ENCODE data around the gene MIEN1. TPM values are rescaled to one million over a fixed set of nuclear protein-coding genes. Genes with fewer than 3 reads are reported as not detected.

MIEN1 gene
- polyA plus RNA-seq, 3 donors = 61.7 to 141 (median 124) TPM

DNA sequence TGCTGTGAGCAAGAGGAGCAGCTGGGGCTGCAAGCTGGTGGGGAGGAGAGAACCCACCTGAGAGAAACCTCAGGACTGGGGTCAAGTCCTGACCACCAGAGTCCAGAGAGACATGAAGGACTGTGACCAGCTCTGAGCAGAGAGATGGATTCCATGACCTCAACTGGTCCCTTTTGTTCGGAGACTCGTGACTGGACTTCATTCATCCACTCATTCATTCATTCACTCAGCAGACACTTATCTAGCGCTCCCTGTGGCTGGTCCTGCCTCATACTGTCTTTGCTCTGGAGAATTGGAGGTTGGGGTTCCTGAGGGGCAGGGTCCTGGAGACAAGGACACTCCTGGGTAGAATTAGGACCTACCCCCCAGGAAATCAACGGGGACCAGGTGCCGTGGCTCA is 26.4 kb downstream of the MIEN1 start:
- H3K9ac ChIP-seq (ENCODE audit: insufficient read depth, low read length, poor library complexity, severe bottlenecking) = no peak overlapping the region
- DNase-seq = no peak
- H3K4me1 ChIP-seq (ENCODE audit: control insufficient read depth in 1 of 2, insufficient read depth in 2 of 2, low read length in 2 of 2) = no peaks in the 10 kb centered on the region
- Mint-ChIP-seq H3K9me3 (peaks cover 0 to 12% (median 5%) of the 10 kb centered on the region in 7 donors), H3K27me3 (ENCODE audit: low read depth in 3 of 3) (peaks cover 30 to 45% (median 36%) of the 10 kb centered on the region in 3 donors), H3K36me3 (peaks cover 3 to 7% of the 10 kb centered on the region in 2 donors), H3K4me3 (no peak overlapping the region), H3K4me1 (peaks cover 4% of the 10 kb centered on the region), H3K27ac (no peak overlapping the region)
- peaks cover 28 to 39% of the 10 kb centered on the region in 2 donors for H3K27me3 ChIP-seq (ENCODE audit: control insufficient read depth in 2 of 2, insufficient read depth in 2 of 2, low read length in 2 of 2)
- TF ChIP-seq, protein P1, sequence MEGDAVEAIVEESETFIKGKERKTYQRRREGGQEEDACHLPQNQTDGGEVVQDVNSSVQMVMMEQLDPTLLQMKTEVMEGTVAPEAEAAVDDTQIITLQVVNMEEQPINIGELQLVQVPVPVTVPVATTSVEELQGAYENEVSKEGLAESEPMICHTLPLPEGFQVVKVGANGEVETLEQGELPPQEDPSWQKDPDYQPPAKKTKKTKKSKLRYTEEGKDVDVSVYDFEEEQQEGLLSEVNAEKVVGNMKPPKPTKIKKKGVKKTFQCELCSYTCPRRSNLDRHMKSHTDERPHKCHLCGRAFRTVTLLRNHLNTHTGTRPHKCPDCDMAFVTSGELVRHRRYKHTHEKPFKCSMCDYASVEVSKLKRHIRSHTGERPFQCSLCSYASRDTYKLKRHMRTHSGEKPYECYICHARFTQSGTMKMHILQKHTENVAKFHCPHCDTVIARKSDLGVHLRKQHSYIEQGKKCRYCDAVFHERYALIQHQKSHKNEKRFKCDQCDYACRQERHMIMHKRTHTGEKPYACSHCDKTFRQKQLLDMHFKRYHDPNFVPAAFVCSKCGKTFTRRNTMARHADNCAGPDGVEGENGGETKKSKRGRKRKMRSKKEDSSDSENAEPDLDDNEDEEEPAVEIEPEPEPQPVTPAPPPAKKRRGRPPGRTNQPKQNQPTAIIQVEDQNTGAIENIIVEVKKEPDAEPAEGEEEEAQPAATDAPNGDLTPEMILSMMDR (IDR thresholded peaks at IDR 0.05) = no peak
- H3K4me2 ChIP-seq (replicated peaks; ENCODE audit: extremely low read depth, low read length, poor library complexity, severe bottlenecking) = no peak overlapping the region
- peaks cover 0 to 19% of the 10 kb centered on the region in 2 donors for H3K9me3 ChIP-seq (replicated peaks in 1 of 2; ENCODE audit: control insufficient read depth in 1 of 2, insufficient read depth in 1 of 2, low read length in 2 of 2)
- H4K20me1 ChIP-seq (ENCODE audit: insufficient read depth, low read length) = no peaks in the 10 kb centered on the region
- H3K27ac ChIP-seq (ENCODE audit: low read depth in 1 of 2, low read length in 2 of 2) = no peak overlapping the region
- no peak overlapping the region for H3K4me3 ChIP-seq (replicated peaks in 1 of 3; ENCODE audit: low read depth in 2 of 3, low read length in 3 of 3)
- no peaks in the 10 kb centered on the region for H3K79me2 ChIP-seq (ENCODE audit: insufficient read depth, low read length)
- no peaks in the 10 kb centered on the region for H3K36me3 ChIP-seq (replicated peaks in 1 of 2; ENCODE audit: control insufficient read depth in 1 of 2, insufficient read depth in 2 of 2, low read length in 2 of 2)
- intact Hi-C loops (cut with micrococcal nuclease) = no loop called here
- no peak overlapping the region for H2AFZ ChIP-seq (ENCODE audit: insufficient read depth, low read depth, low read length, poor library complexity, severe bottlenecking)
- 80% methylated on average over 2 of the region's 5 CpGs for WGBS (ENCODE audit: insufficient coverage)

DNA sequence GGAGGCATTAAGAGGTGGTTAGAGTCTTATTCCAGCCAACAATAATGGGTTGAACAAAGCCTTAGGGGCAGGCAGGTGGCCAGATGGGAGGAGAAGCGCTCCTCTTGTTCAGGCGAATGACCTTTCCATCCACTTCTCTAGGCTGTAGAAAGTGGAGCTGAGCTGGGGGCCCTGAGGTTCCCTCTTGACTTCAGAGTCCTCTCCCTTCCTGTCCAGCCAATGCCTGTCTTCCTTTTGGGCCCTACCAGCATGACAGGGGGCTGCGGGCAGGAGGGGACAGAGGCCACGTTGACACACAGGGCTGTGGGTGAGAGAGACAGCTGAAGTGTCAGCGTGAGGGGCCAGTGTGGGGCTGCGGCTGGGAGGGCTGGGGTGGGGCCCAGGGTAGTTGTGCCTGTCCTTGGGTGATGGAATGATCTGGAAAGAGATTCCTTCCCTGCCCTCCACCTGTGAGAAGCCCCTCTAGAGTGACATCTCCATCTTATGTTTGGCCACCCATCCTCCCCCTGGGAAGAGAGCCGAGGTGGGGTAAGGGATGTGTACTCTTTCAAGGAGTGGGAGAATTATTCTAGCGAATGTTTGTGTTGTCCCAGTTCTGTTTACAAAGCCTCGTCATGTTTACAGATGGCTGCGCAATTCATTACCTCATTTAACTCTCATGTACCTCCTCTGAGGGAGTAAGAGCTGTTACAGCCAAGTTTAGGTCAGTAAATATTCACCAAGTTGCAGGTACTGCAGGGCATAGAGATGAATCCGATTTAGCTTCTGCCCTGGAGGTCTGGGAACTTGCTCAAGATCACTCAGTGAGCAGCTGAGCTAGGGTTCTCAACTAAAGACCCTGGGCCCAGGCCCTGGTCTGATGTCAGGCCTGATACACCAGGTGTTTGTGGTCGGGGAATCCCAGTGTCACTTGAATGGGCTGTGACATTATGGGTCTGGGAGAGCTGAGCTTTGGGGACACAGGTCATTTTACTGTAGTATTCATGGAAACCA is 27.1 kb downstream of the MIEN1 start:
- Mint-ChIP-seq H3K4me1 (peaks cover 4% of the 10 kb centered on the region), H3K27me3 (ENCODE audit: low read depth in 3 of 3) (peaks cover 38 to 52% (median 43%) of the 10 kb centered on the region in 3 donors), H3K9me3 (peaks cover 0 to 12% (median 5%) of the 10 kb centered on the region in 7 donors), H3K4me3 (no peak overlapping the region), H3K27ac (no peak overlapping the region), H3K36me3 (peaks cover 3 to 7% of the 10 kb centered on the region in 2 donors)
- no peaks in the 10 kb centered on the region for H3K4me1 ChIP-seq (ENCODE audit: control insufficient read depth in 1 of 2, insufficient read depth in 2 of 2, low read length in 2 of 2)
- no peak for DNase-seq
- H3K4me3 ChIP-seq (replicated peaks in 1 of 3; ENCODE audit: low read depth in 2 of 3, low read length in 3 of 3) = no peak overlapping the region
- TF ChIP-seq, protein P1 (IDR thresholded peaks at IDR 0.05) = no peak
- intact Hi-C loops (cut with micrococcal nuclease) = no loop called here
- no peak overlapping the region for H3K4me2 ChIP-seq (replicated peaks; ENCODE audit: extremely low read depth, low read length, poor library complexity, severe bottlenecking)
- H4K20me1 ChIP-seq (ENCODE audit: insufficient read depth, low read length) = no peaks in the 10 kb centered on the region
- H2AFZ ChIP-seq (ENCODE audit: insufficient read depth, low read depth, low read length, poor library complexity, severe bottlenecking) = no peak overlapping the region
- H3K79me2 ChIP-seq (ENCODE audit: insufficient read depth, low read length) = no peaks in the 10 kb centered on the region
- H3K36me3 ChIP-seq (replicated peaks in 1 of 2; ENCODE audit: control insufficient read depth in 1 of 2, insufficient read depth in 2 of 2, low read length in 2 of 2) = no peaks in the 10 kb centered on the region
- no peak overlapping the region for H3K27ac ChIP-seq (ENCODE audit: low read depth in 1 of 2, low read length in 2 of 2)
- 78% methylated on average over 2 of the region's 12 CpGs for WGBS (ENCODE audit: insufficient coverage)
- peaks cover 29 to 44% of the 10 kb centered on the region in 2 donors for H3K27me3 ChIP-seq (ENCODE audit: control insufficient read depth in 2 of 2, insufficient read depth in 2 of 2, low read length in 2 of 2)
- H3K9ac ChIP-seq (ENCODE audit: insufficient read depth, low read length, poor library complexity, severe bottlenecking) = no peak overlapping the region
- H3K9me3 ChIP-seq (replicated peaks in 1 of 2; ENCODE audit: control insufficient read depth in 1 of 2, insufficient read depth in 1 of 2, low read length in 2 of 2) = peaks cover 0 to 19% of the 10 kb centered on the region in 2 donors
